Measurements from ENCODE around the gene CYTH1.

DNA sequence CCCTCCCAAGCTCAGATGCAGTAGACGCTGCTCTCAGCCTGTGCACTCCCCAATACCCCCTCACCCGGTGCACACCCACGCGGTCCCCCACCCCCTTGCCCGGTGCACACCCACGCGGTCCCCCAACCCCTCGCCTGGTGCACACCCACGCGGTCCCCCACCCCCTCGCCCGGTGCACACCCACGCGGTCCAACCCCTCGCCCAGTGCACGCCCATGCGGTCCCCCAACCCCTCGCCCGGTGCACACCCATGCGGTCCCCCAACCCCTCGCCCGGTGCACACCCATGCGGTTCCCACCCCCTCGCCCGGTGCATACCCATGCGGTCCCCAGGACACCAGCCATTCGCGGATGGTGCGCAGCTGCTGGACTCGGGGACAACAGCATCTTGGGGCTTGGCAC, 19.9 kb upstream of the CYTH1 start:
- no peak for TF ChIP-seq EZH2 (IDR thresholded peaks at IDR 0.05; ENCODE audit: insufficient read depth, poor library complexity, severe bottlenecking)
- TF ChIP-seq EZH2phosphoT487 (IDR thresholded peaks at IDR 0.05; ENCODE audit: insufficient read depth, low read depth), result no peak

All from GM23248 (cell line).